Activated naive CD4-positive, alpha-beta T cell treated with Interleukin-2 at 50 U/mL for 16 hours (primary cell): Measurements from ENCODE around the gene DHPS.
"Not testable (repeated sequence)": the region's sequence is repeated elsewhere in the genome, so short reads cannot be mapped to it uniquely, and the experiment has no call there.

ENCODE experiments used
- DNase-seq: peaks from one replicate; pipeline ENCODE4 v3.0.0-alpha.2; 2020

The DHPS gene

GRCh38 chr19:12681074-12681987, at the start of gene DHPS:
Gene DHPS (minus strand): TSS chr19:12681880. CDS start chr19:12681766, 114 bp downstream.
- peak; percentile 90 for DNase-seq

- no peak for DNase-seq
Observed at GRCh38 chr19:12731337-12731736, 49.7 kb upstream of the DHPS start.

GRCh38 chr19:12730064-12730463, 48.4 kb upstream of the DHPS start:
- no peak for DNase-seq

DNA sequence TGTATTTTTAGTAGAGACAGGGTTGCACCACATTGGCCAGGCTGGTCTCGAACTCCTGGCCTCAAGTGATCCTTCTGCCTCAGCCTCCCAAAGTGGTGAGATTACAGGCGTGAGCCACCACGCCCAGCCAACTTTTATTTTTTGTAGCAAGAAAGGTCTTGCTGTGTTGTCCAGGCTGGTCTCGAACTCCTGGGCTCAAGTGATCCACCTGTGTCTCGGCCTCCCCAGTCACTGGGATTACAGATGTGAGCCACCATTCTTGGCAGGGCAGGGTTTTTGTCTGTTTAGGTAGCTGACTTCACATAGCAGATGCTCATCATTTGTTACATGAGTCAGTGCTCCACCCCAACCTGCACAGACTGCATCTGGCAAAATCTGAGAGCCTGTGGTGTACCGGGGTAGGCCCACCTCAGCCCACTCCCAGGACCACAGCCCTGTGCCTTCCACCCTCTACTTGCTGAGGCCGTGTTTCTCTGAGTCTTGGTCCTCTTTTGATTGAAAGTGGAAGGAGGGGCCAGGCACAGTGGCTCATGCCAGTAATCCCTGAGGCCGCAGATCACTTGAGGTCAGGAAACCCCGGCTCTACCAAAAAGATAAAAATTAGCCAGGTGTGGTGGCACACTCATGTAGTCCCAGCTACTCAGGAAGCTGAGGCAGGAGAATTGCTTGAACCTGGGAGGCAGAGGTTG, 46.2 kb upstream of the DHPS start:
- no peak for DNase-seq

DNA sequence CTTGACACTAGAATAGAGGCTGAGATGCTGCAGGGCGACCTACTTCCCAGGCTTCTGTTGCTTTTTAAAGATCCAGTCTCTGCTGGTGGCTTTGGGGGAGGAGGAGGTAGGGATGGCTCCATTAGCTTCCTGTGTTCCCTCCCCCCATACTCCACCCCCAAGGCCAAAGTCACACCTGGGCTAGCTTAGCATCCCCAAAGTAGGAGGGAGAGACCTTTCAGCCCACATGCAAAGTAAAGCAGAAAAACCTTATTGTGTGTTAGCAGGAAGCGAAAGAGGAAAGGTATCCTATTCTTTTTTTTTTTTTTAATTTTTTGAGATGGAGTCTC, 45.3 kb upstream of the DHPS start:
- DNase-seq = no peak

- DNase-seq = not testable (repeated sequence)
Observed at GRCh38 chr19:12725612-12726011, 43.9 kb upstream of the DHPS start.

DNA sequence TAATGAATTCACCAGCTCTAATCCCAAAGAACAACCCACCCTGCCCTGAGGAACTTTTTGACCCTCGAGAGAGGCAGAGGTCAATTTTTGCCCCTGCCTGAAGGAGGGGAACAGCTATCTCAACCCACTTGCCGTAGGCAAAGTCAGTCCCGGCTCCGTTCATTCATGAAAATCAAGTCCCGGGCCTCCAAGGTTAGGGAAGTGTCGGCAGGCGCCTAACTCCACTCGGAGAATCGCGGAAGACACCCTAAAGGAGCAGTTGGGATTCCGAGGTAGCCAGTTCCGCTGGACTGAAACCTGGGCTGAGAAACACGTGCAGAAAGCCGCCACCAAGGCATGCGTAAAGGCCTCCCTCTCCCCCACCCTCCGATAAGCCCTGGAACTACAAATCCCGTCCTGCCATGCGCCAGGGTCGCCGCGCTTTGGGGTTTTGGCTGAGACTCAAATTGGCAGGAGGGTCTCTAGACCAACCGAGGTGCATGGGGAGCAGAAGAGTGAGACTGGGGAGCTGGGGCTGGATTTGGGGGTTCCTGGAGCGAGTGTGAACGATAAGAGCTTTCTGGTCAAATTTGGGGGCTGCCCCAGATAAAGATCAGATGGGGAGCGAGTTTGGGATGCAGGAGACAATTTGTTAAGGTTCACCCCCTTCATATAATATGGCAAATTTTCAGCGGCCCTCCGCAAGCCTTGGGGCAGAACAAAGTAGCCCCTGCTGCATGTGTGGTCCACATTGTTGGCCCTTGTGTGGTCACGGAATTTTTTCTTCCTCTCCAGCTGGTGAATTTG, 42.2 kb upstream of the DHPS start, which contains the start of gene TNPO2:
Gene TNPO2 (minus strand): TSS at position 292 of the 786 bp plus-strand sequence. CDS start 2,955 bp downstream, outside the sequence.
- peak; percentile 78 for DNase-seq

DNA sequence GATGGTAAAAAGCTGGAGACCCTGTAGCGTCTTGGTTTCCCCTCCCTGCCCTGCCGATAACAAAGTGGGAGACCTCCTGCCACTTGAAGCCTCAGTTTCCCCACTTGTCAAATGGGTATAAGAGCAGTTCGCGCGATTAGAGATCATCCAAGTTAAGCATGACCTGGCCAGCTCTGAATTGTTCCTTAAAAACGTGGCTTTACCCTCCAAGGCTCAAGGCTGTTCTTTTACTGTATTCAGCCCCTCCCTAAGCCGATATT, 41.6 kb upstream of the DHPS start:
- DNase-seq = peak; percentile 3

- DNase-seq = peak; percentile 93
Observed at GRCh38 chr19:12722566-12723380, 41.1 kb upstream of the DHPS start.

DNA sequence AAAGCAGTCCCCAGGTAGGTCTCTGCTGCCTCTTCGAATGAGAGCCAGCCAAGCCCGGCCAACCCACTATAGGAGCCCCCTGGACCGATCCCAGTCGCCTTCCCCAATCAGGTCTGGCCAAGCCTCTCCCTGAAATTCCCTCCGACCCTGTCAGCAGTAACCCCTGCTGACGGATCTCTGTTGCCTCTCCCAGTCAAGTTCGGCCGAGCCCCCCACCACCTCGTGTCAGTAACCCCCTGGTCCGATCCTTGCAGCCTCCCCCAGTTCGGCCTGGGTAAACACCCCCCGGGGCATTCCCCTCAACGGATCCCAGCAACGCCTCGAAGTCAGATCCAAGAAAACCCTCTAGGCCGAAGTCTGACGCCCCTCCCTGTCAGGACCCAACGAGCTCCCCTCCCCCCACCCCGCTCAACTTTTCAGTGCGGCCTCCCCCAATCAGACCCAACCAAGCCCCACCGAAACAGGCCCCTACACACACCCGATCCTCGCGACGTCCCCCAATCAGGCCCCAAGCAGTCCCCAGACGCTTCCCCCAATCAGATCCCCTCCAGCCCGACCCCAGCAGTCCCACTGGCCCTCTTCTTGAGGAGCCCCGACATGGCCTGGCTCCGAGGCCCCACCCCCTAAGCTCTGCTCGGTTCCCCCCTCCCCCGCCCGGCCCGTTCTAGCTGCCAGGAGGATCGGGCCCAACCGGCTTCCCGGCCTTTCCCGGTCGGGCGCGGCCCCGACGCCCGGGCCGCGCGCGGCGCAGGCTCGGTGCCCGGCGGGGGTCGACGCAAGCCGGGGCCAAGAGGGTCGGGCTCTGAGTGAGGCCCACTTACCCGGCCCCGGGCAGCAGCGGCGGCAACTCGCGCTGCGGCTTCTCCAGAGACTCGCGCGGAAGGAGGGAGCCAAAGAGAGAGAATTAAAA, 40.2 kb upstream of the DHPS start:
- DNase-seq = peak; percentile 49

DNA sequence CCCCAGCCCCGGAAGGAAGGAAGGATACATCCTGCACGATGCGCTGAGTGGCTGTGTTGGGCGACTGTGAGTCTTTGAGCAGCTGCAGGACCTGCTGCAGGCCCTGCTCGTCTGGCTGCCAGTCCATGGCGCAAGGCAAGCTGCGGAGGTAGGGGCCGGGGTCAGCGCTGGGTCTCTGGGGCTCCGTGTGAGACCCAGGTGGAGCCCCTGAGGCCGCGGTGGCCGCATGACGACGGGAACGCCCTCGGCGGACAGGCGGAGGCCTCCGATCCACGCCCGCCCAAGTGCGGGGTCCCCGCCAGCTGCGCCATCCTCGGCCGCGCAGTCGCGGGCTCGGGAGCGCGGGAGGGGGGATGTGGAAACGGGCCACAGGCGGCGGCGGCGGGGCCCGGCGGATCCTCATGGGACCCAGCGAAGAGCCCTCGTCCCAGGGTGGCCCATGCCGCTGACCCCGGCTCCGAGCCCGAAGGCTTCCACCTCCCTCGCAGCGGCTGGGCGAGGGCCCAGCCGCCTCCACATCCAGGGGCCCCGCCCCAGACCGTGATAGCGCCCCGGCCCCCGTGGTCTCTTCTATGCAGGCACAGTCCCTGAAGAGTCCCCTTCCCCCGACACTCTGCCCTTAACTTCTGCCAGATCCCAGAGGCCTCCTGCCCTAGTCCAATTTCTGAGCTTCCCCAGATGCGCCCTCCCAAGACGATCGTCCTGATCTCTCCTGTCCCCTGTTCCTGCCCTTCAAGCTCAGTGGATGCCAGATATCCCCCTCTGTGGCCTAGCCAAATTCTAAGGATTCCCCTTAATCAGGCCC, 39.4 kb upstream of the DHPS start:
- DNase-seq = peak; percentile 21

DNA sequence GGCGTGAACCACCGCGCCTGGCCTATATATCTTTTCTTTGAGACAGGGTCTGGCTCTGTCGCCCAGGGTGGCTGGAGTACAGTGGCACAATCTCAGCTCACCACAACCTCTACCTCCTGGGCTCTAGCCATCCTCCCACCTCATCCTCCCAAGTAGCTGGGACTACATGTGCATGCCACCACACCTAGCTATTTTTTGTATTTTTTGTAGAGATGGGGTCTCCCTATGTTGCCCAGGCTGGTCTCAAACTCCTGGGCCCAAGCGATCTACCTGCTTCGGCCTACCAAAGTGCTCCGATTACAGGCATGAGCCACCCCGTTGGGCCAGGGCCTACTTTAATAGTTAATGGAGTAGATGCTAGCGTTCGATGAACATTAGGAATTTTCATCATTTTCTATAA, 38.6 kb upstream of the DHPS start:
- no peak for DNase-seq

- DNase-seq = no peak
Observed at GRCh38 chr19:12715929-12716328, 34.2 kb upstream of the DHPS start.

GRCh38 chr19:12715102-12715501, 33.4 kb upstream of the DHPS start:
- DNase-seq = no peak

- not testable (repeated sequence) for DNase-seq
Observed at GRCh38 chr19:12713304-12713703, 31.6 kb upstream of the DHPS start.

DNA sequence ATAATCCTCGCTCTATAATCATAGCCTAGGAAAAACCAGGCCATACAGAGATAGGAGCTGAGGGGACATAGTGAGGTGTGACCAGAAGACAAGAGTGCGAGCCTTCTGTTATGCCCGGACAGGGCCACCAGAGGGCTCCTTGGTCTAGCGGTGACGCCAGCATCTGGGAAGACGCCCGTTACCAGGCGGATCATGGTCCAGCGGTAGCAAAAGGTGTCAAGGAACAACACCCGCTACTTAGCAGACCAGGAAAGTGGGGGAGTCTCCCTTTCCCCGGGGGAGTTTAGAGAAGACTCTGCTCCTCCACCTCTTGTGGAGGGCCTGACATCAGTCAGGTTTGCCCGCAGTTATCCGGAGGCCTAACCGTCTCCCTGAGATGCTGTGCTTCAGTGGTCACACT, 30.4 kb upstream of the DHPS start:
- DNase-seq = peak; percentile 20

DNA sequence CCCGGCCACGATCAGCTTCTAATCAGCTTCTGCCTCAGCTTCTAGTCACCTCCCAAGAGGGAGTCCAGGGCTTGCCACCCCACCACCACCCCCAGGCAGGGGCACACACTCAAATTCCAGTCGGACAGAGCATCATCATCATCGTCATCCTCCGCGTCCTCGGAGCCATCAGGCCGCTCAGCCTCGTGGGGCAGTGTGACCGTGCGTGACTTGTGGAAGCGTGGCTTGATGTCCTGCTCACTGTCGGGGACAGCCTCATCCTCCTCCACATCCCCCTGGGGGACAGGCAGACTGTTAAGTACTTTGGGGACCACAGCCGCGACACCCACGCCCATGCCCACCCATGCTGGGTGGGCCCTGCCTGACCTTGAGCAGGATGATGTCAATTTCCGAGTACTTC, 29.5 kb upstream of the DHPS start:
- no peak for DNase-seq

DNA sequence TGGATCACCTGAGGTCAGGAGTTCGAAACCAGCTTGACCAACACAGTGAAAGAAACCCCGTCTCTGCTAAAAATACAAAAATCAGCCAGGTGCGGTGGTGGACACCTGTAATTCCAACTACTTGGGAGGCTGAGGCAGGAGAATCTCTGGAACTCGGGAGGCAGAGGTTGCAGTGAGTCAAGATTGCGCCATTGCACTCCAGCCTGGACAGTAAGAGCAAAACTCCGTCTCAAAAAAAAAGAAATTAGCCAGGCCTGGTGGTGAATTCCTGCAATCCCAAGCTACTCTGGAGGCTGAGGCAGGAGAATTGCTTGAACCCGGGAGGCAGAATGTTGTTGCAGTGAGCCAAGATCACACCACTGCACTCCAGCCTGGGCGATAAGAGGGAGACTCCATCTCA, 27.0 kb upstream of the DHPS start:
- no peak for DNase-seq

GRCh38 chr19:12706332-12706718, 24.6 kb upstream of the DHPS start:
- DNase-seq = no peak

GRCh38 chr19:12705654-12706331, 24.1 kb upstream of the DHPS start:
- no peak for DNase-seq
